OCI-M1 (cell line): ENCODE measurements around the gene RPL15.
"Not testable (repeated sequence)": the region's sequence is repeated elsewhere in the genome, so short reads cannot be mapped to it uniquely, and the experiment has no call there.

Experiments
- DNase-seq: peaks from one replicate; lab custom pipeline; 2025; lab: John Stamatoyannopoulos, UW

The RPL15 gene

GRCh38 chr3:23889950-23890349, 27.0 kb upstream of the RPL15 start:
- DNase-seq: no peak

- no peak for DNase-seq
Measured at GRCh38 chr3:23894254-23895061, 22.5 kb upstream of the RPL15 start.

- DNase-seq: no peak
Measured at GRCh38 chr3:23895181-23895580, 21.8 kb upstream of the RPL15 start.

- no peak for DNase-seq
Measured at GRCh38 chr3:23900744-23901143, 16.2 kb upstream of the RPL15 start.

GRCh38 chr3:23904545-23904944, 12.4 kb upstream of the RPL15 start:
- peak; percentile 56 for DNase-seq

GRCh38 chr3:23909341-23909740, 7.6 kb upstream of the RPL15 start:
- DNase-seq: no peak

- DNase-seq: no peak
Measured at GRCh38 chr3:23911397-23911796, 5.5 kb upstream of the RPL15 start.

- not testable (repeated sequence) for DNase-seq
Measured at GRCh38 chr3:23912335-23912734, 4.6 kb upstream of the RPL15 start.

- no peak for DNase-seq
Measured at GRCh38 chr3:23913182-23913581, 3.8 kb upstream of the RPL15 start.

- no peak for DNase-seq
Measured at GRCh38 chr3:23913873-23914743, 2.8 kb upstream of the RPL15 start.

- DNase-seq: peak; percentile 68
Measured at GRCh38 chr3:23915537-23916108, 1.3 kb upstream of the RPL15 start.

- DNase-seq: peak; percentile 62
Measured at GRCh38 chr3:23916152-23916885, 613 bp upstream of the RPL15 start.

GRCh38 chr3:23917679-23918303, 859 bp downstream of the RPL15 start:
- peak; percentile 71 for DNase-seq

GRCh38 chr3:23918331-23918730, 1.4 kb downstream of the RPL15 start:
- not testable (repeated sequence) for DNase-seq

- DNase-seq: no peak
Measured at GRCh38 chr3:23919628-23920027, 2.7 kb downstream of the RPL15 start.

GRCh38 chr3:23920151-23920655, 3.3 kb downstream of the RPL15 start:
- no peak for DNase-seq

- DNase-seq: peak; percentile 44
Measured at GRCh38 chr3:23921052-23921511, 4.2 kb downstream of the RPL15 start.

GRCh38 chr3:23923786-23924185, 6.9 kb downstream of the RPL15 start:
- peak; percentile 79 for DNase-seq

GRCh38 chr3:23926246-23926645, 9.3 kb downstream of the RPL15 start:
- no peak for DNase-seq

GRCh38 chr3:23926736-23927135, 9.8 kb downstream of the RPL15 start:
- DNase-seq: peak; percentile 33

- peak; percentile 24 for DNase-seq
Measured at GRCh38 chr3:23928524-23928923, 11.6 kb downstream of the RPL15 start.
